Ovary (tissue), 3 donors: Measurements from ENCODE around the gene OSBPL9.

Experiments
- EP300 ChIP-seq: sonication (generic); formaldehyde crosslinking; IDR thresholded peaks from one replicate; pipeline ENCODE4 v1.6.1; 2017; ENCODE audit warnings: antibody characterized with exemption
- POLR2A ChIP-seq: fragments of 450-650 bp; IDR thresholded peaks from one replicate; pipeline ENCODE4 v1.6.1; 2017; ENCODE audit warnings: antibody characterized with exemption, mild to moderate bottlenecking, moderate library complexity
- TF ChIP-seq, protein P1 (sequence below), 3 donors: fragments of 450-650 bp in 2 of 3; fragments of 200-600 bp in 1 of 3; IDR thresholded peaks; one replicate each; pipeline versions ENCODE4 v1.5.1 to v1.8.0; 2016 to 2022; ENCODE audit warnings: antibody characterized with exemption in 3 of 3, mild to moderate bottlenecking in 1 of 3
- donor health status: DM: no; HTN: no; CAD: no.

DNA sequence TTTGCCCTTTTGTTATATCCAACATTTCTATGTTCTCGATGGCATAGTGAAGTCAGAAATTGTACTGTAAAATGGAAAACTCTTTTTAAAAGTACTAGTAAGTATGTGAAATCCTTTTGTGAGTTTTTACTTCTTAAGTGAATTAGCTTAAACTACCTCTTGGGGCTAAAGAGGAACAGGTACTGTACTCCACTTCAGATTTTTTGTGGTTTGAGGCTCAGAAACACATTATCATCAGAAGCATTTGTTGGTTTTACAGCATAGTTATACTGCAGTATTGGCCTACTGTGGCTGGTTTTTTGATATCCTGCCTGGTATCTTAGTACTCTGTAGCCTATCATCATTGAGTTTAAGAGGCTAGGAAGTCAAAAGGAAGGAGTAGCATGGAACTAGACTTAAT lies 144.5 kb downstream of the OSBPL9 start:
- TF ChIP-seq POLR2A (no peak), EP300 (no peak)
- TF ChIP-seq, protein P1, sequence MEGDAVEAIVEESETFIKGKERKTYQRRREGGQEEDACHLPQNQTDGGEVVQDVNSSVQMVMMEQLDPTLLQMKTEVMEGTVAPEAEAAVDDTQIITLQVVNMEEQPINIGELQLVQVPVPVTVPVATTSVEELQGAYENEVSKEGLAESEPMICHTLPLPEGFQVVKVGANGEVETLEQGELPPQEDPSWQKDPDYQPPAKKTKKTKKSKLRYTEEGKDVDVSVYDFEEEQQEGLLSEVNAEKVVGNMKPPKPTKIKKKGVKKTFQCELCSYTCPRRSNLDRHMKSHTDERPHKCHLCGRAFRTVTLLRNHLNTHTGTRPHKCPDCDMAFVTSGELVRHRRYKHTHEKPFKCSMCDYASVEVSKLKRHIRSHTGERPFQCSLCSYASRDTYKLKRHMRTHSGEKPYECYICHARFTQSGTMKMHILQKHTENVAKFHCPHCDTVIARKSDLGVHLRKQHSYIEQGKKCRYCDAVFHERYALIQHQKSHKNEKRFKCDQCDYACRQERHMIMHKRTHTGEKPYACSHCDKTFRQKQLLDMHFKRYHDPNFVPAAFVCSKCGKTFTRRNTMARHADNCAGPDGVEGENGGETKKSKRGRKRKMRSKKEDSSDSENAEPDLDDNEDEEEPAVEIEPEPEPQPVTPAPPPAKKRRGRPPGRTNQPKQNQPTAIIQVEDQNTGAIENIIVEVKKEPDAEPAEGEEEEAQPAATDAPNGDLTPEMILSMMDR (IDR thresholded peaks at IDR 0.05): no peak
